Measurements from ENCODE around the gene DDX10. TPM values are rescaled to one million over a fixed set of nuclear protein-coding genes. Genes with fewer than 3 reads are reported as not detected.

The DDX10 gene
- total RNA-seq, 1 experiment from 2014 or later, result 48.3 TPM

GRCh38 chr11:108934289-108934688 is 269.4 kb downstream of the DDX10 start:
- H3K79me1 ChIP-seq (ENCODE audit: insufficient read depth, low read depth, low read length, poor library complexity, severe bottlenecking), result no peaks in the 10 kb centered on the region
- H2BK120ac ChIP-seq (ENCODE audit: low read depth, low read length, poor library complexity, severe bottlenecking), result no peak overlapping the region
- H3K36me3 Mint-ChIP-seq (ENCODE audit: insufficient read depth in 1 of 3, low read depth in 3 of 3), result no peaks in the 10 kb centered on the region
- no peak overlapping the region for H3K18ac ChIP-seq (ENCODE audit: insufficient read length, low read depth, low read length)
- no peaks in the 10 kb centered on the region for H4K20me1 ChIP-seq (ENCODE audit: control insufficient read depth, insufficient read depth, insufficient read length)
- H2AFZ ChIP-seq (ENCODE audit: low read length), result no peak overlapping the region
- H3K23me2 ChIP-seq (ENCODE audit: insufficient read length, low read depth, low read length, poor library complexity, severe bottlenecking), result no peaks in the 10 kb centered on the region
- no peak overlapping the region for H3T11ph ChIP-seq (ENCODE audit: low read length)
- H3K4me1 Mint-ChIP-seq, result peaks cover 8 to 9% of the 10 kb centered on the region in 2 experiments
- no peak overlapping the region for H3K27ac ChIP-seq (ENCODE audit: insufficient read length, low read depth, low read length)
- H4K91ac ChIP-seq (ENCODE audit: insufficient read length, low read depth, low read length), result no peak overlapping the region
- DNase-seq, result no peak
- no peak overlapping the region for H4K8ac ChIP-seq (replicated peaks; ENCODE audit: insufficient read length, low read depth, low read length)
- no peaks in the 10 kb centered on the region for H3K9me3 ChIP-seq (ENCODE audit: control insufficient read depth, low read depth, low read length)
- TF ChIP-seq, protein P1, sequence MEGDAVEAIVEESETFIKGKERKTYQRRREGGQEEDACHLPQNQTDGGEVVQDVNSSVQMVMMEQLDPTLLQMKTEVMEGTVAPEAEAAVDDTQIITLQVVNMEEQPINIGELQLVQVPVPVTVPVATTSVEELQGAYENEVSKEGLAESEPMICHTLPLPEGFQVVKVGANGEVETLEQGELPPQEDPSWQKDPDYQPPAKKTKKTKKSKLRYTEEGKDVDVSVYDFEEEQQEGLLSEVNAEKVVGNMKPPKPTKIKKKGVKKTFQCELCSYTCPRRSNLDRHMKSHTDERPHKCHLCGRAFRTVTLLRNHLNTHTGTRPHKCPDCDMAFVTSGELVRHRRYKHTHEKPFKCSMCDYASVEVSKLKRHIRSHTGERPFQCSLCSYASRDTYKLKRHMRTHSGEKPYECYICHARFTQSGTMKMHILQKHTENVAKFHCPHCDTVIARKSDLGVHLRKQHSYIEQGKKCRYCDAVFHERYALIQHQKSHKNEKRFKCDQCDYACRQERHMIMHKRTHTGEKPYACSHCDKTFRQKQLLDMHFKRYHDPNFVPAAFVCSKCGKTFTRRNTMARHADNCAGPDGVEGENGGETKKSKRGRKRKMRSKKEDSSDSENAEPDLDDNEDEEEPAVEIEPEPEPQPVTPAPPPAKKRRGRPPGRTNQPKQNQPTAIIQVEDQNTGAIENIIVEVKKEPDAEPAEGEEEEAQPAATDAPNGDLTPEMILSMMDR (conservative IDR thresholded peaks at IDR 0.05), result no peak
- no peaks in the 10 kb centered on the region for H3K27me3 Mint-ChIP-seq (ENCODE audit: low read depth)
- H3K56ac ChIP-seq (ENCODE audit: insufficient read length, low read depth, low read length), result no peak overlapping the region
- no peaks in the 10 kb centered on the region for H3K9me3 Mint-ChIP-seq
- H3K79me2 ChIP-seq (ENCODE audit: insufficient read depth, low read length), result no peaks in the 10 kb centered on the region
- no peak overlapping the region for H4K5ac ChIP-seq (ENCODE audit: insufficient read length, low read depth, low read length)
- H2BK12ac ChIP-seq (ENCODE audit: insufficient read length, low read depth, low read length), result no peak overlapping the region
- H2BK20ac ChIP-seq (ENCODE audit: low read depth, low read length, poor library complexity, severe bottlenecking), result no peak overlapping the region
- H3K4me1 ChIP-seq (ENCODE audit: insufficient read depth, low read length), result peaks cover 7% of the 10 kb centered on the region; the same call in 1 of the 2 replicates
- H3K4ac ChIP-seq (ENCODE audit: low read depth, low read length), result no peak overlapping the region
- no peak overlapping the region for H2BK15ac ChIP-seq (ENCODE audit: low read depth, low read length)
- no peak overlapping the region for H2BK5ac ChIP-seq (ENCODE audit: insufficient read length, low read length)
- H3K14ac ChIP-seq (ENCODE audit: insufficient read depth, low read length), result no peak overlapping the region
- H3K4me3 Mint-ChIP-seq, result no peak overlapping the region
- no peak overlapping the region; a peak in 2 of 7 replicates for H3K27ac Mint-ChIP-seq
- H2AK5ac ChIP-seq (ENCODE audit: insufficient read length, low read length), result no peak overlapping the region
- no peak overlapping the region for H3K4me2 ChIP-seq (ENCODE audit: insufficient read depth, insufficient read length, low read length)
- no peak overlapping the region for H3K9ac ChIP-seq (ENCODE audit: extremely low read depth, insufficient read length, low read length)
- no peaks in the 10 kb centered on the region for H3K27me3 ChIP-seq (ENCODE audit: insufficient read depth, low read length)
- H3K23ac ChIP-seq (ENCODE audit: insufficient read length, low read depth, low read length), result no peak overlapping the region
